Esophagus (tissue), 2 donors: ENCODE measurements around the gene TAGLN. TPM values are rescaled to one million over a fixed set of nuclear protein-coding genes. Genes with fewer than 3 reads are reported as not detected.

Experiments used
- H3K27ac ChIP-seq, 2 donors: one replicate each; pipeline ENCODE4 v1.5.1; 2013; ENCODE audit warnings: low read depth in 2 of 2, mild to moderate bottlenecking in 2 of 2, inconsistent platforms in 1 of 2, low read length in 1 of 2, moderate library complexity in 1 of 2
- H3K27me3 ChIP-seq, 2 donors: one replicate each; pipeline ENCODE4 v1.6.1; 2013; ENCODE audit warnings: low read length in 2 of 2, control low read depth in 1 of 2, mild to moderate bottlenecking in 1 of 2; ENCODE audit not compliant: insufficient read depth in 2 of 2, control insufficient read depth in 1 of 2
- H3K36me3 ChIP-seq, 2 donors: one replicate each; pipeline ENCODE4 v1.6.1; 2013; ENCODE audit warnings: low read length in 1 of 2; ENCODE audit not compliant: control insufficient read depth in 2 of 2, insufficient read depth in 2 of 2
- H3K4me1 ChIP-seq, 2 donors: one replicate each; pipeline ENCODE4 v1.6.1; 2013; ENCODE audit warnings: low read length in 1 of 2; ENCODE audit not compliant: control insufficient read depth in 2 of 2, insufficient read depth in 2 of 2
- H3K4me3 ChIP-seq, 2 donors: one replicate each; pipeline ENCODE4 v1.5.1; 2013; ENCODE audit warnings: low read length in 2 of 2, mild to moderate bottlenecking in 2 of 2, low read depth in 1 of 2, moderate library complexity in 1 of 2
- H3K9me3 ChIP-seq, 2 donors: one replicate each; pipeline ENCODE4 v1.6.1; 2013; ENCODE audit warnings: mild to moderate bottlenecking in 2 of 2, low read depth in 1 of 2, low read length in 1 of 2, moderate library complexity in 1 of 2; ENCODE audit not compliant: control insufficient read depth in 2 of 2, insufficient read depth in 1 of 2
- WGBS, 2 donors: extraction: QIAGEN DNeasy Blood & Tissue Kit; methylation state at CpG; one replicate each; pipeline ENCODE4 v1.1.7; 2013; 5-methylcytosine and 5-hydroxymethylcytosine counted together
- polyA plus RNA-seq, 2 donors: library from polyadenylated mRNA; stranded (reverse); fragments of 200-250 nt; gene quantifications; one replicate each; pipeline ENCODE4 v1.2.3, GENCODE V29; 2013
- donor health status: healthy with polysubstance abuse.
- donor health status: Bipolar disorder and iron deficiency.

TAGLN gene
- polyA plus RNA-seq: 1,000 to 10,000 TPM in 1 of 2 donors, 100 to 1,000 TPM in 1; 469 to 1,217 TPM

- WGBS, 2 donors: 28 to 42% methylated on average over 32 to 34 of the region's 34 CpGs
- Histone ChIP-seq H3K9me3 (no peaks in the 10 kb centered on the region), H3K4me3 (peak within 1 kb of the TSS; percentile 44 to 49), H3K4me1 (peaks cover 0 to 10% of the 10 kb centered on the region in 2 donors), H3K36me3 (peaks cover 0 to 16% of the 10 kb centered on the region in 2 donors), H3K27me3 (no peaks in the 10 kb centered on the region), H3K27ac (peak within 1 kb of the TSS; percentile 80 to 88)
These were observed at the start of gene TAGLN for GRCh38 chr11:117199053-117199915. TAGLN (plus strand) TSS chr11:117199370; CDS start chr11:117203014, 3,644 bp downstream.

GRCh38 chr11:117152066-117152465, 47.1 kb upstream of the TAGLN start:
- Histone ChIP-seq H3K27ac (no peak overlapping the region), H3K27me3 (no peaks in the 10 kb centered on the region), H3K9me3 (no peaks in the 10 kb centered on the region), H3K4me1 (no peaks in the 10 kb centered on the region), H3K4me3 (no peak overlapping the region), H3K36me3 (peaks cover 5 to 6% of the 10 kb centered on the region in 2 donors)
- WGBS, 2 donors: 54 to 57% methylated on average over 2 of the region's 2 CpGs

- Histone ChIP-seq H3K36me3 (peaks cover 5 to 8% of the 10 kb centered on the region in 2 donors), H3K4me1 (no peaks in the 10 kb centered on the region)
- WGBS, 2 donors: 97 to 98% methylated on average over 5 of the region's 5 CpGs
These were observed 44.7 kb upstream of the TAGLN start for GRCh38 chr11:117154468-117154867.

GRCh38 chr11:117157507-117157906, 41.7 kb upstream of the TAGLN start:
- 94 to 97% methylated on average over 2 of the region's 2 CpGs for WGBS, 2 donors
- Histone ChIP-seq H3K36me3 (peaks cover 1 to 16% of the 10 kb centered on the region in 2 donors), H3K4me1 (no peaks in the 10 kb centered on the region)

More at GRCh38 chr11:117154468-117154867, 44.7 kb upstream of the TAGLN start:
- H3K27me3 ChIP-seq: no peaks in the 10 kb centered on the region
- H3K4me3 ChIP-seq: no peak overlapping the region
- no peak overlapping the region for H3K27ac ChIP-seq
- H3K9me3 ChIP-seq: no peaks in the 10 kb centered on the region

GRCh38 chr11:117159892-117160291, 39.3 kb upstream of the TAGLN start:
- no peak overlapping the region for H3K4me3 ChIP-seq
- WGBS, 2 donors: 80 to 90% methylated on average over 2 of the region's 2 CpGs
- H3K27me3 ChIP-seq: no peaks in the 10 kb centered on the region
- peaks cover 0 to 14% of the 10 kb centered on the region in 2 donors for H3K36me3 ChIP-seq
- no peak overlapping the region for H3K27ac ChIP-seq
- H3K4me1 ChIP-seq: no peaks in the 10 kb centered on the region
- no peaks in the 10 kb centered on the region for H3K9me3 ChIP-seq

More at GRCh38 chr11:117157507-117157906, 41.7 kb upstream of the TAGLN start:
- Histone ChIP-seq H3K4me3 (no peak overlapping the region), H3K27me3 (no peaks in the 10 kb centered on the region), H3K27ac (no peak overlapping the region), H3K9me3 (no peaks in the 10 kb centered on the region)

GRCh38 chr11:117160826-117161225, 38.3 kb upstream of the TAGLN start:
- Histone ChIP-seq H3K27me3 (no peaks in the 10 kb centered on the region), H3K4me1 (no peaks in the 10 kb centered on the region), H3K27ac (no peak overlapping the region), H3K4me3 (no peak overlapping the region), H3K36me3 (peaks cover 0 to 11% of the 10 kb centered on the region in 2 donors), H3K9me3 (no peaks in the 10 kb centered on the region)
- WGBS, 2 donors: 75 to 82% methylated on average over 2 of the region's 2 CpGs

GRCh38 chr11:117166491-117166890, 32.7 kb upstream of the TAGLN start:
- Histone ChIP-seq H3K4me1 (no peaks in the 10 kb centered on the region), H3K27me3 (no peaks in the 10 kb centered on the region), H3K27ac (no peak overlapping the region), H3K4me3 (no peak overlapping the region), H3K36me3 (peaks cover 0 to 11% of the 10 kb centered on the region in 2 donors), H3K9me3 (no peaks in the 10 kb centered on the region)
- WGBS, 2 donors: 59 to 61% methylated on average over 1 of the region's 1 CpG

- H3K36me3 ChIP-seq: peaks cover 0 to 4% of the 10 kb centered on the region in 2 donors
- 88 to 93% methylated on average over 2 of the region's 2 CpGs for WGBS, 2 donors
- no peaks in the 10 kb centered on the region for H3K4me1 ChIP-seq
These were observed 29.4 kb upstream of the TAGLN start for GRCh38 chr11:117169736-117170135.

GRCh38 chr11:117170210-117170609, 29.0 kb upstream of the TAGLN start:
- WGBS, 2 donors: 85 to 92% methylated on average over 9 of the region's 9 CpGs
- Histone ChIP-seq H3K9me3 (no peaks in the 10 kb centered on the region), H3K4me3 (no peak overlapping the region), H3K4me1 (no peaks in the 10 kb centered on the region), H3K36me3 (peaks cover 0 to 4% of the 10 kb centered on the region in 2 donors), H3K27me3 (no peaks in the 10 kb centered on the region), H3K27ac (no peak overlapping the region)

More at GRCh38 chr11:117169736-117170135, 29.4 kb upstream of the TAGLN start:
- H3K9me3 ChIP-seq: no peaks in the 10 kb centered on the region
- H3K27ac ChIP-seq: no peak overlapping the region
- H3K27me3 ChIP-seq: no peaks in the 10 kb centered on the region
- no peak overlapping the region for H3K4me3 ChIP-seq
